WERI-Rb-1 (cell line): ENCODE results near the gene COLQ.

Source experiments
- DNase-seq: peaks from one replicate; pipeline ENCODE4 v3.0.0-alpha.2; 2020
- H3K27ac ChIP-seq: fragments of 250-450 bp; sonication (Bioruptor Pico); 2 replicates; pipeline ENCODE4 v1.5.1; 2020; ENCODE audit warnings: mild to moderate bottlenecking, moderate library complexity
- H3K27me3 ChIP-seq: fragments of 250-450 bp; sonication (Bioruptor Pico); 2 replicates; pipeline ENCODE4 v1.5.1; 2021; ENCODE audit warnings: mild to moderate bottlenecking, low read depth, moderate library complexity; ENCODE audit not compliant: insufficient read depth, severe bottlenecking
- H3K36me3 ChIP-seq: fragments of 250-450 bp; sonication (Bioruptor Pico); 2 replicates; pipeline ENCODE4 v1.5.1; 2020; ENCODE audit warnings: mild to moderate bottlenecking, moderate library complexity
- H3K4me3 ChIP-seq: 2 replicates; pipeline ENCODE4 v1.5.1; 2011; ENCODE audit warnings: low read depth, mild to moderate bottlenecking, control low read depth, low read length
- H3K9me3 ChIP-seq: fragments of 250-450 bp; sonication (Bioruptor Pico); 2 replicates; pipeline ENCODE4 v1.5.1; 2021; ENCODE audit warnings: mild to moderate bottlenecking, moderate library complexity; ENCODE audit not compliant: severe bottlenecking
- TF ChIP-seq, protein P1 (sequence below): IDR thresholded peaks from 2 replicates; pipeline ENCODE4 v1.5.1; 2011; ENCODE audit warnings: low read depth, mild to moderate bottlenecking, control low read depth, inconsistent platforms, low read length

COLQ gene

GRCh38 chr3:15404767-15405166 lies 116.7 kb downstream of the COLQ start:
- no peaks in the 10 kb centered on the region for H3K36me3 ChIP-seq
- H3K27me3 ChIP-seq = no peaks in the 10 kb centered on the region
- DNase-seq = no peak
- H3K9me3 ChIP-seq = no peaks in the 10 kb centered on the region
- TF ChIP-seq, protein P1, sequence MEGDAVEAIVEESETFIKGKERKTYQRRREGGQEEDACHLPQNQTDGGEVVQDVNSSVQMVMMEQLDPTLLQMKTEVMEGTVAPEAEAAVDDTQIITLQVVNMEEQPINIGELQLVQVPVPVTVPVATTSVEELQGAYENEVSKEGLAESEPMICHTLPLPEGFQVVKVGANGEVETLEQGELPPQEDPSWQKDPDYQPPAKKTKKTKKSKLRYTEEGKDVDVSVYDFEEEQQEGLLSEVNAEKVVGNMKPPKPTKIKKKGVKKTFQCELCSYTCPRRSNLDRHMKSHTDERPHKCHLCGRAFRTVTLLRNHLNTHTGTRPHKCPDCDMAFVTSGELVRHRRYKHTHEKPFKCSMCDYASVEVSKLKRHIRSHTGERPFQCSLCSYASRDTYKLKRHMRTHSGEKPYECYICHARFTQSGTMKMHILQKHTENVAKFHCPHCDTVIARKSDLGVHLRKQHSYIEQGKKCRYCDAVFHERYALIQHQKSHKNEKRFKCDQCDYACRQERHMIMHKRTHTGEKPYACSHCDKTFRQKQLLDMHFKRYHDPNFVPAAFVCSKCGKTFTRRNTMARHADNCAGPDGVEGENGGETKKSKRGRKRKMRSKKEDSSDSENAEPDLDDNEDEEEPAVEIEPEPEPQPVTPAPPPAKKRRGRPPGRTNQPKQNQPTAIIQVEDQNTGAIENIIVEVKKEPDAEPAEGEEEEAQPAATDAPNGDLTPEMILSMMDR = no peak
- no peak overlapping the region for H3K27ac ChIP-seq
- no peak overlapping the region for H3K4me3 ChIP-seq

DNA sequence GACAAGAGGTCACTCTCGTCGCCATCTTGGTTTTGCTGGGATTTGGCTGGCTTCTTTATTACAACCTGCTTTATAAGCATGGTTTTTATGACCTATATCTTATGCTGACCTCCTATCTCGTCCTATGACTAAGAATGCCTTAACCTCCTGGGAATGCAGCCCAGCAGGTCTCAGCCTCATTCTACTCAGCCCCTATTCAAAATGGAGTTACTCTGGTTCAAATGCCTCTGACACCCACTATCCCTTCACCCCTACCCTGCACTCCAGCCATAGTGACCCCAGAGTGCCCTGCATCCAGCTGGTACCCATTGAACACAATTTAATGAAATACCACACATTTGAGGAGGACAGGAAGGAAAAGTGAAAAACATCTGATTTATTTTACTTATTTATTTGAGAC lies 117.5 kb downstream of the COLQ start:
- Histone ChIP-seq H3K9me3 (no peaks in the 10 kb centered on the region), H3K4me3 (no peak overlapping the region), H3K27ac (no peak overlapping the region), H3K27me3 (no peaks in the 10 kb centered on the region), H3K36me3 (no peaks in the 10 kb centered on the region)
- DNase-seq = no peak
- TF ChIP-seq, protein P1 = no peak

DNA sequence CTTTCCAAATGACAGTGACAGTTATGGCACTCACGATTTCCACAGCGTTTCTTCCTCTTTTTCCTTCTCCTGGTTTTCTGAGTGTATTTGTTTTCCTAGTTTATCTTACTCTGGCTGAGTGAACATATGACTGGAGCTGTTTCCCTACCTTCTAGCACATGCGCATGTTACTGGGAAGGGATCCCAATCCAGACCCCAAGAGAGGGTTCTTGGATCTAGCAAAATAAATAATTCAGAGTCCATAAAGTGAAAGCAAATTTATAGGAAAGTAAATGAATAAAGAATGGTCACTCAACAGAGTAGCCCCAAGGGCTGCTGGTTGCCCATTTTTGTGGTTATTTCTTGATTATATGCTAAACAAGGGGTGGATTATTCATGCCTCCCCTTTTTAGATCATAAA lies 118.0 kb downstream of the COLQ start:
- no peaks in the 10 kb centered on the region for H3K27me3 ChIP-seq
- TF ChIP-seq, protein P1 = no peak
- H3K4me3 ChIP-seq = no peak overlapping the region
- H3K27ac ChIP-seq = no peak overlapping the region
- no peaks in the 10 kb centered on the region for H3K36me3 ChIP-seq
- H3K9me3 ChIP-seq = no peaks in the 10 kb centered on the region
- no peak for DNase-seq

- no peak for DNase-seq
- H3K27ac ChIP-seq = no peak overlapping the region
- H3K4me3 ChIP-seq = no peak overlapping the region
- H3K9me3 ChIP-seq = peaks cover 6% of the 10 kb centered on the region
- TF ChIP-seq, protein P1 = no peak
- no peaks in the 10 kb centered on the region for H3K27me3 ChIP-seq
- H3K36me3 ChIP-seq = no peaks in the 10 kb centered on the region
Measured at GRCh38 chr3:15401936-15402335, 119.6 kb downstream of the COLQ start.
